Upper lobe of left lung (tissue), 4 donors: ENCODE results near the gene ELOF1.

ENCODE experiments used
- POLR2A ChIP-seq, 4 donors: fragments of 450-650 bp; IDR thresholded peaks; one replicate each; pipeline ENCODE4 v1.5.1; 2016 to 2017; ENCODE audit warnings: antibody characterized with exemption in 4 of 4, mild to moderate bottlenecking in 2 of 4
- POLR2AphosphoS5 ChIP-seq, 2 donors: sonication (generic); formaldehyde crosslinking; IDR thresholded peaks; one replicate each; pipeline ENCODE4 v1.5.1; 2017; ENCODE audit warnings: antibody characterized with exemption in 2 of 2
- TF ChIP-seq, protein P1 (sequence below), 6 experiments: fragments of 450-650 bp in 4 of 6; fragments of 200-600 bp in 2 of 6; sonication (generic) in 2 of 6; IDR thresholded peaks; one replicate each; pipeline ENCODE4 v1.5.1; 2016 to 2019; ENCODE audit warnings: antibody characterized with exemption in 6 of 6

- TF ChIP-seq, protein P1, sequence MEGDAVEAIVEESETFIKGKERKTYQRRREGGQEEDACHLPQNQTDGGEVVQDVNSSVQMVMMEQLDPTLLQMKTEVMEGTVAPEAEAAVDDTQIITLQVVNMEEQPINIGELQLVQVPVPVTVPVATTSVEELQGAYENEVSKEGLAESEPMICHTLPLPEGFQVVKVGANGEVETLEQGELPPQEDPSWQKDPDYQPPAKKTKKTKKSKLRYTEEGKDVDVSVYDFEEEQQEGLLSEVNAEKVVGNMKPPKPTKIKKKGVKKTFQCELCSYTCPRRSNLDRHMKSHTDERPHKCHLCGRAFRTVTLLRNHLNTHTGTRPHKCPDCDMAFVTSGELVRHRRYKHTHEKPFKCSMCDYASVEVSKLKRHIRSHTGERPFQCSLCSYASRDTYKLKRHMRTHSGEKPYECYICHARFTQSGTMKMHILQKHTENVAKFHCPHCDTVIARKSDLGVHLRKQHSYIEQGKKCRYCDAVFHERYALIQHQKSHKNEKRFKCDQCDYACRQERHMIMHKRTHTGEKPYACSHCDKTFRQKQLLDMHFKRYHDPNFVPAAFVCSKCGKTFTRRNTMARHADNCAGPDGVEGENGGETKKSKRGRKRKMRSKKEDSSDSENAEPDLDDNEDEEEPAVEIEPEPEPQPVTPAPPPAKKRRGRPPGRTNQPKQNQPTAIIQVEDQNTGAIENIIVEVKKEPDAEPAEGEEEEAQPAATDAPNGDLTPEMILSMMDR (IDR thresholded peaks at IDR 0.05) = no peak
- TF ChIP-seq POLR2AphosphoS5 (IDR thresholded peaks at IDR 0.05) (no peak), POLR2A (IDR thresholded peaks at IDR 0.05) (no peak)
These were observed 54.5 kb downstream of the ELOF1 start for GRCh38 chr19:11504502-11505031.
